Right lung (tissue), 5 donors: ENCODE measurements around the gene KATNIP. TPM values are rescaled to one million over a fixed set of nuclear protein-coding genes. Genes with fewer than 3 reads are reported as not detected.
A peak's percentile ranks its signal among the peaks of the same experiment; 100 is the strongest.
"Not testable (repeated sequence)": the region's sequence is repeated elsewhere in the genome, so short reads cannot be mapped to it uniquely, and the experiment has no call there.

Source experiments
- DNase-seq, 2 donors: peaks; one replicate each; pipeline ENCODE4 v3.0.0-alpha.2; 2013
- polyA plus RNA-seq, 5 donors: library from polyadenylated mRNA; unstranded; fragments of 120-200 nt; gene quantifications; one replicate each; pipeline versions ENCODE4 v1.2.1 to v1.2.3, GENCODE V29; 2013; ENCODE audit warnings: inconsistent platforms in 1 of 5, low replicate concordance in 1 of 5; ENCODE audit not compliant: insufficient read length in 5 of 5, insufficient read depth in 1 of 5

Gene KATNIP
- polyA plus RNA-seq, 5 donors = 16.2 to 24.7 (median 21.3) TPM

- no peak for DNase-seq
These were observed 17.8 kb upstream of the KATNIP start for GRCh38 chr16:27531826-27532800.

- no peak for DNase-seq
These were observed 15.7 kb upstream of the KATNIP start for GRCh38 chr16:27534256-27534655.

- peak in 1 of 2 donors; percentile 21 for DNase-seq
These were observed 11.4 kb upstream of the KATNIP start for GRCh38 chr16:27538528-27538927.

GRCh38 chr16:27539120-27539519 lies 10.8 kb upstream of the KATNIP start:
- no peak for DNase-seq

- no peak for DNase-seq
These were observed 10.3 kb upstream of the KATNIP start for GRCh38 chr16:27539636-27540035.

GRCh38 chr16:27543801-27544200 lies 6.1 kb upstream of the KATNIP start:
- no peak for DNase-seq

GRCh38 chr16:27544671-27545070 lies 5.3 kb upstream of the KATNIP start:
- no peak for DNase-seq

GRCh38 chr16:27547134-27547533 lies 2.8 kb upstream of the KATNIP start:
- peak in 1 of 2 donors; percentile 21 for DNase-seq

- no peak for DNase-seq
These were observed 2.1 kb upstream of the KATNIP start for GRCh38 chr16:27547851-27548250.

GRCh38 chr16:27549464-27549745 lies 539 bp upstream of the KATNIP start:
- DNase-seq = peak in 1 of 2 donors; percentile 8

GRCh38 chr16:27550582-27550920 lies 607 bp downstream of the KATNIP start:
- no peak for DNase-seq

- DNase-seq = no peak
These were observed 1.1 kb downstream of the KATNIP start for GRCh38 chr16:27551036-27551435.

- no peak for DNase-seq
These were observed 6.5 kb downstream of the KATNIP start for GRCh38 chr16:27556471-27556870.

- DNase-seq = no peak
These were observed 8.5 kb downstream of the KATNIP start for GRCh38 chr16:27558434-27558833.

GRCh38 chr16:27558932-27559331 lies 9.0 kb downstream of the KATNIP start:
- DNase-seq = no peak

- no peak for DNase-seq
These were observed 11.3 kb downstream of the KATNIP start for GRCh38 chr16:27561216-27561615.

- no peak for DNase-seq
These were observed 14.3 kb downstream of the KATNIP start for GRCh38 chr16:27564224-27564623.

GRCh38 chr16:27566417-27566816 lies 16.5 kb downstream of the KATNIP start:
- no peak for DNase-seq

GRCh38 chr16:27568077-27568476 lies 18.1 kb downstream of the KATNIP start:
- DNase-seq = no peak

- not testable (repeated sequence) for DNase-seq
These were observed 21.0 kb downstream of the KATNIP start for GRCh38 chr16:27570986-27571385.

- DNase-seq = no peak
These were observed 21.7 kb downstream of the KATNIP start for GRCh38 chr16:27571433-27572326.

GRCh38 chr16:27572711-27573110 lies 22.8 kb downstream of the KATNIP start:
- no peak for DNase-seq

- DNase-seq = no peak
These were observed 26.8 kb downstream of the KATNIP start for GRCh38 chr16:27576729-27577128.
